ENCODE data around the gene GATD1.

The GATD1 gene

GRCh38 chr11:794766-795633 lies 17.7 kb upstream of the GATD1 start:
- DNase-seq: no peak

GRCh38 chr11:794013-794765 lies 16.9 kb upstream of the GATD1 start:
- no peak for DNase-seq

- DNase-seq: no peak
Measured at GRCh38 chr11:793556-793955, 16.3 kb upstream of the GATD1 start.

- DNase-seq: no peak
Measured at GRCh38 chr11:792873-793272, 15.6 kb upstream of the GATD1 start.

- DNase-seq: no peak
Measured at GRCh38 chr11:792535-792821, 15.2 kb upstream of the GATD1 start.

- DNase-seq: no peak
Measured at GRCh38 chr11:791658-792534, 14.6 kb upstream of the GATD1 start.

GRCh38 chr11:790721-791564 lies 13.7 kb upstream of the GATD1 start:
- no peak for DNase-seq

GRCh38 chr11:789943-790342 lies 12.7 kb upstream of the GATD1 start, which contains the start of gene CEND1:
CEND1 (minus strand) TSS chr11:790090; CDS start chr11:788576, 1,514 bp downstream.
- no peak for DNase-seq

GRCh38 chr11:788953-789940 lies 12.0 kb upstream of the GATD1 start:
- DNase-seq: no peak

- DNase-seq: no peak
Measured at GRCh38 chr11:788009-788640, 10.8 kb upstream of the GATD1 start.

- DNase-seq: no peak
Measured at GRCh38 chr11:787084-787675, 9.9 kb upstream of the GATD1 start.

GRCh38 chr11:786235-787083 lies 9.2 kb upstream of the GATD1 start:
- no peak for DNase-seq

GRCh38 chr11:783581-784015 lies 6.3 kb upstream of the GATD1 start:
- DNase-seq: peak; percentile 53

- DNase-seq: no peak
Measured at GRCh38 chr11:782264-783174, 5.2 kb upstream of the GATD1 start.

GRCh38 chr11:779955-780532 lies 2.8 kb upstream of the GATD1 start:
- no peak for DNase-seq

GRCh38 chr11:778976-779954 lies 2.0 kb upstream of the GATD1 start:
- DNase-seq: no peak
